Body of pancreas (tissue), 4 donors: Measurements from ENCODE around the gene PDS5A.
"Not testable (repeated sequence)": the region's sequence is repeated elsewhere in the genome, so short reads cannot be mapped to it uniquely, and the experiment has no call there.

Experiments
- CTCF ChIP-seq, 7 experiments: fragments of 450-650 bp in 4 of 7; fragments of 200-600 bp in 3 of 7; sonication (generic) in 3 of 7; IDR thresholded peaks; one replicate each; pipeline ENCODE4 v1.5.1; 2016 to 2019; ENCODE audit warnings: antibody characterized with exemption in 7 of 7
- POLR2A ChIP-seq, 3 donors: fragments of 450-650 bp; IDR thresholded peaks; one replicate each; pipeline ENCODE4 v1.6.1; 2016; ENCODE audit warnings: antibody characterized with exemption in 3 of 3, mild to moderate bottlenecking in 2 of 3

GRCh38 chr4:39905019-39905418, 72.7 kb downstream of the PDS5A start:
- TF ChIP-seq POLR2A, CTCF (IDR thresholded peaks at IDR 0.05): not testable (repeated sequence)
